Liver (tissue), 9 donors: ENCODE data around the gene HCLS1. TPM values are rescaled to one million over a fixed set of nuclear protein-coding genes. Genes with fewer than 3 reads are reported as not detected.

ENCODE experiments used
- DNase-seq: peaks from one replicate; pipeline ENCODE4 v3.0.0-alpha.2; 2017; ENCODE audit warnings: low spot score
- H3K27ac ChIP-seq, 2 donors: one replicate each; pipeline ENCODE4 v1.7.0; 2013; ENCODE audit warnings: inconsistent platforms in 2 of 2, low read length in 2 of 2, control low read depth in 1 of 2, low read depth in 1 of 2, mild to moderate bottlenecking in 1 of 2
- H3K27me3 ChIP-seq, 4 donors: one replicate each; pipeline versions ENCODE4 v1.6.1 to v1.7.0; 2013; ENCODE audit warnings: low read length in 3 of 4, inconsistent platforms in 1 of 4, mild to moderate bottlenecking in 1 of 4, moderate library complexity in 1 of 4; ENCODE audit not compliant: control insufficient read depth in 4 of 4, insufficient read depth in 4 of 4
- H3K36me3 ChIP-seq, 4 donors: one replicate each; pipeline versions ENCODE4 v1.6.1 to v1.7.0; 2013; ENCODE audit warnings: low read length in 3 of 4, mild to moderate bottlenecking in 3 of 4, low read depth in 1 of 4, moderate library complexity in 1 of 4; ENCODE audit not compliant: control insufficient read depth in 4 of 4, insufficient read depth in 3 of 4
- H3K4me1 ChIP-seq, 4 donors: one replicate each; pipeline versions ENCODE4 v1.6.1 to v1.7.0; 2013; ENCODE audit warnings: low read length in 3 of 4, mild to moderate bottlenecking in 3 of 4, moderate library complexity in 1 of 4; ENCODE audit not compliant: control insufficient read depth in 4 of 4, insufficient read depth in 4 of 4
- H3K4me3 ChIP-seq, 3 donors: one replicate each; pipeline versions ENCODE4 v1.6.1 to v1.7.0; 2013; ENCODE audit warnings: low read length in 3 of 3, control low read depth in 1 of 3, low read depth in 1 of 3, mild to moderate bottlenecking in 1 of 3
- H3K9ac ChIP-seq, 2 donors: one replicate each; pipeline ENCODE4 v1.7.0; 2013; ENCODE audit warnings: low read length in 2 of 2, mild to moderate bottlenecking in 2 of 2, moderate library complexity in 2 of 2, control low read depth in 1 of 2, low read depth in 1 of 2
- H3K9me3 ChIP-seq, 4 donors: one replicate each; pipeline versions ENCODE4 v1.6.1 to v1.7.0; 2013; ENCODE audit warnings: low read length in 3 of 4; ENCODE audit not compliant: control insufficient read depth in 4 of 4
- EGR1 ChIP-seq, 2 donors: IDR thresholded peaks; 2 replicates each; pipeline ENCODE4 v1.6.1; 2016 to 2018; ENCODE audit warnings: antibody characterized with exemption in 2 of 2, low read depth in 2 of 2
- FOXA1 ChIP-seq: IDR thresholded peaks from 2 replicates; pipeline ENCODE4 v1.6.1; 2016; ENCODE audit warnings: antibody characterized with exemption
- FOXA2 ChIP-seq: IDR thresholded peaks from 2 replicates; pipeline ENCODE4 v1.6.1; 2016; ENCODE audit warnings: antibody characterized with exemption
- GABPA ChIP-seq, 2 donors: IDR thresholded peaks in 1 of 2; conservative IDR thresholded peaks in 1 of 2; 2 replicates each; pipeline ENCODE4 v1.6.1; 2016; ENCODE audit warnings: antibody characterized with exemption in 2 of 2, mild to moderate bottlenecking in 1 of 2, moderate library complexity in 1 of 2
- HNF4A ChIP-seq, 2 donors: conservative IDR thresholded peaks; 2 replicates each; pipeline ENCODE4 v1.6.1; 2016; ENCODE audit warnings: antibody characterized with exemption in 2 of 2, mild to moderate bottlenecking in 2 of 2
- HNF4G ChIP-seq: IDR thresholded peaks from 2 replicates; pipeline ENCODE4 v1.6.1; 2016; ENCODE audit warnings: antibody characterized with exemption
- JUND ChIP-seq, 2 donors: IDR thresholded peaks; 2 replicates each; pipeline ENCODE4 v1.6.1; 2016; ENCODE audit warnings: antibody characterized with exemption in 2 of 2
- NR2F2 ChIP-seq: IDR thresholded peaks from 2 replicates; pipeline ENCODE4 v1.6.1; 2016; ENCODE audit warnings: antibody characterized with exemption
- RAD21 ChIP-seq, 2 donors: IDR thresholded peaks; 2 replicates each; pipeline ENCODE4 v1.6.1; 2016; ENCODE audit warnings: antibody characterized with exemption in 2 of 2, mild to moderate bottlenecking in 2 of 2
- RXRA ChIP-seq, 2 donors: IDR thresholded peaks; 2 replicates each; pipeline ENCODE4 v1.6.1; 2017 to 2018; ENCODE audit warnings: antibody characterized with exemption in 2 of 2, mild to moderate bottlenecking in 1 of 2
- SP1 ChIP-seq: IDR thresholded peaks from 2 replicates; pipeline ENCODE4 v1.6.1; 2018; ENCODE audit warnings: antibody characterized with exemption, mild to moderate bottlenecking
- TAF1 ChIP-seq: conservative IDR thresholded peaks from 2 replicates; pipeline ENCODE4 v1.6.1; 2016; ENCODE audit warnings: antibody characterized with exemption, mild to moderate bottlenecking
- YY1 ChIP-seq: IDR thresholded peaks from 2 replicates; pipeline ENCODE4 v1.6.1; 2016; ENCODE audit warnings: antibody characterized with exemption, mild to moderate bottlenecking
- WGBS: extraction: QIAGEN DNeasy Blood & Tissue Kit; methylation state at CpG from one replicate; pipeline ENCODE4 v1.1.7; 2013; 5-methylcytosine and 5-hydroxymethylcytosine counted together
- polyA plus RNA-seq, 2 donors: library from polyadenylated mRNA; stranded (reverse) in 1 of 2; unstranded in 1 of 2; fragments of 200-250 nt in 1 of 2; fragments of >200 nt in 1 of 2; fragmentation: Nextera tagmentation in 1 of 2; extraction: Ambion mirVana in 1 of 2; gene quantifications; one replicate each; pipeline versions ENCODE4 v1.2.1 to v1.2.3, GENCODE V29; 2013 to 2015
- total RNA-seq, 2 donors: library from RNA; depleted of rRNA; stranded (reverse); fragments of >200 nt; gene quantifications; one replicate each; pipeline ENCODE4 v1.2.3, GENCODE V29; 2014
- TF ChIP-seq, protein P1 (sequence below): IDR thresholded peaks from 2 replicates; pipeline ENCODE4 v1.6.1; 2016; ENCODE audit warnings: antibody characterized with exemption
- TF ChIP-seq, protein P2 (sequence below): IDR thresholded peaks from 2 replicates; pipeline ENCODE4 v1.6.1; 2016; ENCODE audit warnings: antibody characterized with exemption
- TF ChIP-seq, protein P3 (sequence below): IDR thresholded peaks from 2 replicates; pipeline ENCODE4 v1.6.1; 2016; ENCODE audit warnings: antibody characterized with exemption
- TF ChIP-seq, protein P4 (sequence below): fragments of 150-350 bp; IDR thresholded peaks from 2 replicates; pipeline ENCODE4 v1.5.1; 2017; ENCODE audit warnings: improper control_type of control experiment, low read depth, low read length; ENCODE audit not compliant: missing input control
- TF ChIP-seq, protein P5 (sequence below): IDR thresholded peaks from 2 replicates; pipeline ENCODE4 v1.6.1; 2016; ENCODE audit warnings: antibody characterized with exemption, mild to moderate bottlenecking
- donor health status: healthy.
- donor health status: healthy.
- donor health status: healthy.
- donor health status: healthy.
- donor health status: healthy.

Gene HCLS1
- total and polyA plus RNA-seq, 4 donors, result 17.2 to 39.8 (median 22.5) TPM

DNA sequence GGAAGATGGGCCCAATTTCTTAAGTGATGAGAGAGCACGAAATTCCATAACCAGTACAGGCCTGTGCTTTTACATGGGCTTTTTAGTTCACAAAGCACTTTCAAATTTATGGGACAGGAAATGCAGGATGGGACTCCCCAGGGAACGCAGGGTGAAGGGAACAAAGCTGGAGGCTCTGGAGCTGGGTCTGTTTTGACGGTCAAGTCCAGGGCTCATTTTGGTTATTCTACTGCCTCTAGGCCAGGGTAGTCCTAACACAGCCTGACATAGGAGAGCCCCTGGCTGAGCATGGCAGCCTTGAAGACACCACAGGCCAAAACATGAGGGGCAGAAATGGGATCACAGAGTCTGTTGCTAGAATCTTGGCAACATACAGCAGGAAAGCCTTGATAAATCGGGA, 33.5 kb downstream of the HCLS1 start:
- WGBS, result 96% methylated on average over 4 of the region's 4 CpGs
- Histone ChIP-seq H3K4me1 (peaks cover 0 to 4% (median 0%) of the 10 kb centered on the region in 4 donors), H3K9me3 (no peaks in the 10 kb centered on the region)

DNA sequence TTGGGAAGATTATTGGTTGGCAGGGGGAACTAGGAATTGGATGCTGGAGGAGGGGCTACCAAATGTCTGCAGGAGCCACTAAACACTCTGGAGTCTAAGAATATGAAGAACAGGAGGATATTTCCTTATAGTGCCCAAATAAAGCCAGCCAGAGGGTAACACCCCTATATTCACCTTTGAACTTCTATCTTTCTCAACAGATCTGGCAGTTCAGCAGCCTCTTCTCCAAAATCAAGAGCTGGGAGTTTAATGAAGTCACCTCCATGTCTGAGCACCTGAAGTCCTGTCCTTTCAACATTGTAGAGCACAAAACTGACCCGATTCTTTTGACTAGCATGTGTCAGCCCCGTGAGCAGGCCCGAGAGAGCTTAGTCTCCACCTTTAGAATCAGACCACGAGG, 34.2 kb downstream of the HCLS1 start:
- no peak for TF ChIP-seq HNF4G
- TF ChIP-seq TAF1, result no peak
- TF ChIP-seq RXRA (IDR thresholded peaks at IDR 0.05), result no peak
- TF ChIP-seq FOXA1, result no peak
- TF ChIP-seq RAD21 (IDR thresholded peaks at IDR 0.05), result no peak
- TF ChIP-seq, protein P1, sequence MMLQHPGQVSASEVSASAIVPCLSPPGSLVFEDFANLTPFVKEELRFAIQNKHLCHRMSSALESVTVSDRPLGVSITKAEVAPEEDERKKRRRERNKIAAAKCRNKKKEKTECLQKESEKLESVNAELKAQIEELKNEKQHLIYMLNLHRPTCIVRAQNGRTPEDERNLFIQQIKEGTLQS, result no peak
- no peak for TF ChIP-seq GABPA (IDR thresholded peaks at IDR 0.05 in 1 of 2, conservative IDR thresholded peaks at IDR 0.05 in 1 of 2)
- TF ChIP-seq SP1, result no peak
- no peak for TF ChIP-seq HNF4A (conservative IDR thresholded peaks at IDR 0.05)
- TF ChIP-seq, protein P2, sequence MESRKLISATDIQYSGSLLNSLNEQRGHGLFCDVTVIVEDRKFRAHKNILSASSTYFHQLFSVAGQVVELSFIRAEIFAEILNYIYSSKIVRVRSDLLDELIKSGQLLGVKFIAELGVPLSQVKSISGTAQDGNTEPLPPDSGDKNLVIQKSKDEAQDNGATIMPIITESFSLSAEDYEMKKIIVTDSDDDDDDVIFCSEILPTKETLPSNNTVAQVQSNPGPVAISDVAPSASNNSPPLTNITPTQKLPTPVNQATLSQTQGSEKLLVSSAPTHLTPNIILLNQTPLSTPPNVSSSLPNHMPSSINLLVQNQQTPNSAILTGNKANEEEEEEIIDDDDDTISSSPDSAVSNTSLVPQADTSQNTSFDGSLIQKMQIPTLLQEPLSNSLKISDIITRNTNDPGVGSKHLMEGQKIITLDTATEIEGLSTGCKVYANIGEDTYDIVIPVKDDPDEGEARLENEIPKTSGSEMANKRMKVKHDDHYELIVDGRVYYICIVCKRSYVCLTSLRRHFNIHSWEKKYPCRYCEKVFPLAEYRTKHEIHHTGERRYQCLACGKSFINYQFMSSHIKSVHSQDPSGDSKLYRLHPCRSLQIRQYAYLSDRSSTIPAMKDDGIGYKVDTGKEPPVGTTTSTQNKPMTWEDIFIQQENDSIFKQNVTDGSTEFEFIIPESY, result no peak
- no peak for TF ChIP-seq JUND (IDR thresholded peaks at IDR 0.05)
- no peak for DNase-seq
- peaks cover 0 to 3% (median 2%) of the 10 kb centered on the region in 4 donors for H3K36me3 ChIP-seq
- H3K4me1 ChIP-seq, result peaks cover 0 to 4% (median 0%) of the 10 kb centered on the region in 4 donors
- H3K9me3 ChIP-seq, result no peaks in the 10 kb centered on the region
- WGBS, result 93% methylated on average over 4 of the region's 4 CpGs
- H3K27ac ChIP-seq, result no peak overlapping the region
- no peaks in the 10 kb centered on the region for H3K27me3 ChIP-seq
- H3K4me3 ChIP-seq, result no peak overlapping the region
- H3K9ac ChIP-seq, result no peak overlapping the region

More for the DNA sequence above, 33.5 kb downstream of the HCLS1 start:
- TF ChIP-seq FOXA2 (no peak), TAF1 (no peak), RAD21 (IDR thresholded peaks at IDR 0.05) (no peak), RXRA (IDR thresholded peaks at IDR 0.05) (no peak), YY1 (no peak), EGR1 (IDR thresholded peaks at IDR 0.05; ENCODE audit: low read depth in 2 of 2) (no peak), NR2F2 (no peak)
- TF ChIP-seq, protein P1, result no peak
- TF ChIP-seq, protein P3, sequence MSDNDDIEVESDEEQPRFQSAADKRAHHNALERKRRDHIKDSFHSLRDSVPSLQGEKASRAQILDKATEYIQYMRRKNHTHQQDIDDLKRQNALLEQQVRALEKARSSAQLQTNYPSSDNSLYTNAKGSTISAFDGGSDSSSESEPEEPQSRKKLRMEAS, result no peak
- TF ChIP-seq, protein P4, sequence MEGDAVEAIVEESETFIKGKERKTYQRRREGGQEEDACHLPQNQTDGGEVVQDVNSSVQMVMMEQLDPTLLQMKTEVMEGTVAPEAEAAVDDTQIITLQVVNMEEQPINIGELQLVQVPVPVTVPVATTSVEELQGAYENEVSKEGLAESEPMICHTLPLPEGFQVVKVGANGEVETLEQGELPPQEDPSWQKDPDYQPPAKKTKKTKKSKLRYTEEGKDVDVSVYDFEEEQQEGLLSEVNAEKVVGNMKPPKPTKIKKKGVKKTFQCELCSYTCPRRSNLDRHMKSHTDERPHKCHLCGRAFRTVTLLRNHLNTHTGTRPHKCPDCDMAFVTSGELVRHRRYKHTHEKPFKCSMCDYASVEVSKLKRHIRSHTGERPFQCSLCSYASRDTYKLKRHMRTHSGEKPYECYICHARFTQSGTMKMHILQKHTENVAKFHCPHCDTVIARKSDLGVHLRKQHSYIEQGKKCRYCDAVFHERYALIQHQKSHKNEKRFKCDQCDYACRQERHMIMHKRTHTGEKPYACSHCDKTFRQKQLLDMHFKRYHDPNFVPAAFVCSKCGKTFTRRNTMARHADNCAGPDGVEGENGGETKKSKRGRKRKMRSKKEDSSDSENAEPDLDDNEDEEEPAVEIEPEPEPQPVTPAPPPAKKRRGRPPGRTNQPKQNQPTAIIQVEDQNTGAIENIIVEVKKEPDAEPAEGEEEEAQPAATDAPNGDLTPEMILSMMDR, result no peak
- TF ChIP-seq, protein P5, sequence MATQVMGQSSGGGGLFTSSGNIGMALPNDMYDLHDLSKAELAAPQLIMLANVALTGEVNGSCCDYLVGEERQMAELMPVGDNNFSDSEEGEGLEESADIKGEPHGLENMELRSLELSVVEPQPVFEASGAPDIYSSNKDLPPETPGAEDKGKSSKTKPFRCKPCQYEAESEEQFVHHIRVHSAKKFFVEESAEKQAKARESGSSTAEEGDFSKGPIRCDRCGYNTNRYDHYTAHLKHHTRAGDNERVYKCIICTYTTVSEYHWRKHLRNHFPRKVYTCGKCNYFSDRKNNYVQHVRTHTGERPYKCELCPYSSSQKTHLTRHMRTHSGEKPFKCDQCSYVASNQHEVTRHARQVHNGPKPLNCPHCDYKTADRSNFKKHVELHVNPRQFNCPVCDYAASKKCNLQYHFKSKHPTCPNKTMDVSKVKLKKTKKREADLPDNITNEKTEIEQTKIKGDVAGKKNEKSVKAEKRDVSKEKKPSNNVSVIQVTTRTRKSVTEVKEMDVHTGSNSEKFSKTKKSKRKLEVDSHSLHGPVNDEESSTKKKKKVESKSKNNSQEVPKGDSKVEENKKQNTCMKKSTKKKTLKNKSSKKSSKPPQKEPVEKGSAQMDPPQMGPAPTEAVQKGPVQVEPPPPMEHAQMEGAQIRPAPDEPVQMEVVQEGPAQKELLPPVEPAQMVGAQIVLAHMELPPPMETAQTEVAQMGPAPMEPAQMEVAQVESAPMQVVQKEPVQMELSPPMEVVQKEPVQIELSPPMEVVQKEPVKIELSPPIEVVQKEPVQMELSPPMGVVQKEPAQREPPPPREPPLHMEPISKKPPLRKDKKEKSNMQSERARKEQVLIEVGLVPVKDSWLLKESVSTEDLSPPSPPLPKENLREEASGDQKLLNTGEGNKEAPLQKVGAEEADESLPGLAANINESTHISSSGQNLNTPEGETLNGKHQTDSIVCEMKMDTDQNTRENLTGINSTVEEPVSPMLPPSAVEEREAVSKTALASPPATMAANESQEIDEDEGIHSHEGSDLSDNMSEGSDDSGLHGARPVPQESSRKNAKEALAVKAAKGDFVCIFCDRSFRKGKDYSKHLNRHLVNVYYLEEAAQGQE, result no peak
- peaks cover 0 to 10% (median 6%) of the 10 kb centered on the region in 4 donors for H3K36me3 ChIP-seq
- no peak for DNase-seq
- H3K27me3 ChIP-seq, result no peaks in the 10 kb centered on the region
- H3K9ac ChIP-seq, result no peak overlapping the region
- no peak overlapping the region for H3K4me3 ChIP-seq
- no peak overlapping the region for H3K27ac ChIP-seq
